ENCODE measurements around the gene RBPJ. TPM values are rescaled to one million over a fixed set of nuclear protein-coding genes. Genes with fewer than 3 reads are reported as not detected.

Gene RBPJ
- total RNA-seq, result 43.0 and 44.1 TPM in 2 replicates

GRCh38 chr4:26320538-26321372 is at the start of gene RBPJ:
Gene RBPJ (plus strand): TSS chr4:26321014. CDS start chr4:26321029, 15 bp downstream.

Other genes with a start within 250 kb of the RBPJ start
- not detected in 2 replicates for gene CCKAR, start 169.5 kb downstream of the RBPJ start, total RNA-seq

Measured in myometrial cell (primary cell).